GM21786 (cell line): Measurements from ENCODE around the gene CDIP1.

Experiments
- ATAC-seq: cut with Tn5 transposase; IDR thresholded peaks from one replicate; pipeline ENCODE4 v1.9.1; 2021; ENCODE audit not compliant: unreplicated experiment

Gene CDIP1

GRCh38 chr16:4515611-4516233, 22.9 kb downstream of the CDIP1 start:
- ATAC-seq, result peak; percentile 68

GRCh38 chr16:4514606-4515005, 24.0 kb downstream of the CDIP1 start:
- no peak for ATAC-seq

- no peak for ATAC-seq
These were observed 24.7 kb downstream of the CDIP1 start for GRCh38 chr16:4513881-4514280.

GRCh38 chr16:4513086-4513860, 25.3 kb downstream of the CDIP1 start:
- no peak for ATAC-seq

- no peak for ATAC-seq
These were observed 26.1 kb downstream of the CDIP1 start for GRCh38 chr16:4512473-4512872.

- ATAC-seq, result no peak
These were observed 27.0 kb downstream of the CDIP1 start for GRCh38 chr16:4511441-4512082.

- no peak for ATAC-seq
These were observed 27.7 kb downstream of the CDIP1 start for GRCh38 chr16:4510747-4511426.

GRCh38 chr16:4510131-4510530, 28.4 kb downstream of the CDIP1 start:
- no peak for ATAC-seq

- no peak for ATAC-seq
These were observed 29.2 kb downstream of the CDIP1 start for GRCh38 chr16:4509420-4509819.

- no peak for ATAC-seq
These were observed 29.8 kb downstream of the CDIP1 start for GRCh38 chr16:4508806-4509205.

- no peak for ATAC-seq
These were observed 30.8 kb downstream of the CDIP1 start for GRCh38 chr16:4507588-4508345.

- no peak for ATAC-seq
These were observed 32.1 kb downstream of the CDIP1 start for GRCh38 chr16:4506450-4506849.

- peak; percentile 73 for ATAC-seq
These were observed 33.0 kb downstream of the CDIP1 start for GRCh38 chr16:4505356-4506147.

- ATAC-seq, result no peak
These were observed 37.5 kb downstream of the CDIP1 start for GRCh38 chr16:4501071-4501478.

GRCh38 chr16:4500272-4500671, 38.3 kb downstream of the CDIP1 start:
- ATAC-seq, result no peak

- ATAC-seq, result no peak
These were observed 39.4 kb downstream of the CDIP1 start for GRCh38 chr16:4499196-4499555.

- no peak for ATAC-seq
These were observed 39.9 kb downstream of the CDIP1 start for GRCh38 chr16:4498546-4499195.

GRCh38 chr16:4496305-4496704, 42.3 kb downstream of the CDIP1 start:
- ATAC-seq, result no peak

- no peak for ATAC-seq
These were observed 42.8 kb downstream of the CDIP1 start for GRCh38 chr16:4495766-4496165.
